HTERT RPE-1 (cell line): Measurements from ENCODE around the gene DDX28.
"Not testable (repeated sequence)": the region's sequence is repeated elsewhere in the genome, so short reads cannot be mapped to it uniquely, and the experiment has no call there.

Source experiments
- in situ Hi-C: fragments of 300-500 bp; cut with MboI; formaldehyde crosslinking; loops from 4 replicates; pipeline ENCODE4 v1.14.3; 2020; ENCODE audit warnings: low sequenced_read_pairs

Gene DDX28

DNA sequence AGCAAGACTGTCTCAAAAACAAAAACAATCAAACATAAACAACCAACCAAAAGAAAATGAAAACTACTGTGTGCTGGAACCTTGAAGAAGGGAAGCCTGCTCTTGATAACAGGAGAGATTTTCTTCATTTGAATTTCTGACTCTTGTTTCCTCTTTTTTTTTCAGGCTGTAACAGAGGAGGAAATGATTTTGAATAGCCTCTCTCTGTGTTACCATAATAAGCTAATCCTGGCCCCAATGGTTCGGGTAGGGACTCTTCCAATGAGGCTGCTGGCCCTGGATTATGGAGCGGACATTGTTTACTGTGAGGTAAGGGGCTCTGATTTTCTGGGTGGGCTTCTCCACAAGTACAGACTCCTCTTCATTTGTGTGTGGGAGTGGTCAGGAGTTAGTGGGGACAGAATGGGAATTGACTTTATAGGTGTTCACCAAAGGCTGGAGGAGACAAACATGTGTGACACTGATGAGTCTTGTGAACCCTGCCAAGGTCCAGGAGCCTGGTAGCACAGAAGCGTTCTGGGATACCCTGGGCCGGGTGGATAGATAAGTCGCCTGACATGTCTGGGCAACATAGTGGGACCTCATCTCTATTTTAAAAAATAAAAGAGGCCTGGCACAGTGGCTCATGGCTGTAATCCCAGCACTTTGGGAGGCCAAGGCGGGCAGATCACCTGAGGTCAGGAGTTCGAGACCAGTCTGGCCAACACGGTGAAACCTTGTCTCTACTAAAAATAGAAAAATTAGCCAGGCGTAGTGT is 15.0 kb upstream of the DDX28 start:
- in situ Hi-C loops = no loop called here

DNA sequence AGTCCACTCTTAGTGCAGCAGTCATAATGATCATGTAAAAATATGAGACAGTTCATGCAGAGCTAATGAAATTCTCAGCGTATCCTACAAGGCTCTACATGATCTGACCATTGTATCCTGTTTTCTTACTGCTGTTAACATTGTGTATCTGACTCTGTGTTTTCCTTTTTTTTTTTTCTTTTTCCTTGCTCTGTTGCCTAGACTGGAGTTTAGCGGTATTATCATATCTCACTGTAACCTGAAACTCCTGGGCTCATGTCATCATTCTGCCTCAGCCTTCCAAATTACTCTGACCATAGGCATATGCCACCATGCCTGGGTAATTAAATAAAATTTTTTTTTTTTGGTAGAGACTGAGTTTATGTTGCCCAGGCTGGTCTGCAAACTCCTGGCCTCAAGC is 12.2 kb upstream of the DDX28 start:
- in situ Hi-C loops = no loop called here

DNA sequence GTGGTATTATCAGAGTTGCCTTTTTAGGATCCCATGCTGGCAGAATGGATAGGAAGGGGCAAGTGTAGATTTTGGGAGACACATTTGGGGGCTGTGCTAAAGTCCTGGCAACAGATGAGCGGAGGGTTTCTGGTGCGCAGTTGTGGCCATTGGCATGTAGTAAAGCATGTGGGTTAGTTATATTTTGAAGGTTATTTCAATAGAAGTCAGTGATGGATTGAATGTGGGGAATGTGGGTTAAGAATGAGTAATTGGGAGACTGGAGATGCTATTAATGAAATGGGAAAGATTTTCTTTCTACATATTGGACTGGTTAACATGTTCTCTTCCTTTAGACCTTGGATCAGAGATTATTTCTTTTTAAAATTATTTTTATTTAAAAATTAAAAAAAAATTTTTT is 10.1 kb upstream of the DDX28 start:
- in situ Hi-C loops = no loop called here

DNA sequence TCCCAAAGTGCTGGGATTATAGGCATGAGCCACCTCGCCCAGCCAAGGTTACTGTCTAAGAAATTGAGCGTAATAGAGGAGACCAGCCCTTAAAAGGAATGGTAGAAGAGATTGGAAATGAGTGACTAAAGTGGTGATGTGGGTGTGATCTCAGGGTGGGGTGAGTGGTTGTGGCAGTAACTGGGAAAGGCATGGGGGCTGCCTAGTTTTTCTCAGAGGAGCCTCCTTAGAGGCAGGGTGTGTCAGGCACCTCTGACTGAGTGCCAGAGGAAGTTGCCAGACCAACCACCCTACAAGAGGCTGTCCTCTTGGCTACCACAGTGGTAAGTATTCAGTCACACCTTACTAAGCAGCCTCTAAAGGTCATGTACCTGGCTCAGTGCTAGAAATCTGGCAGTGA is 8.9 kb upstream of the DDX28 start:
- in situ Hi-C loops = no loop called here

DNA sequence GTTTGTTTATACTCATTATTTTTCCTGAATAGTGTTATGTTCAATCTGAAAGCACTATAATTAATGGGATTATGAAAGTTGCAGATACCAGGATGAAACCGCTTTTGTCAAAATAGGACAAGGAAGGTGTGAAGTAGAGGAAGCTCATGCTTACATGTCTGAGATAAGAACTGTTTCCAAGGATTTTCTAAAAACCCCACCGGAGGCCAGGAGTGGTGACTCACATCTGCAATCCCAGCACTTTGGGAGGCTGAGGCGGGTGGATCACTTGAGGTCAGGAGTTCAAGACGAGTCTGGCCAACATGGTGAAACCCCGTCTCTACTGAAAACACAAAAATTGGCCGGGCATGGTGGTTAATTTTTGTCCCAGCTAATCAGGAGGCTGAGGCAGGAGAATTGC is 7.1 kb upstream of the DDX28 start:
- in situ Hi-C loops = not testable (repeated sequence)

DNA sequence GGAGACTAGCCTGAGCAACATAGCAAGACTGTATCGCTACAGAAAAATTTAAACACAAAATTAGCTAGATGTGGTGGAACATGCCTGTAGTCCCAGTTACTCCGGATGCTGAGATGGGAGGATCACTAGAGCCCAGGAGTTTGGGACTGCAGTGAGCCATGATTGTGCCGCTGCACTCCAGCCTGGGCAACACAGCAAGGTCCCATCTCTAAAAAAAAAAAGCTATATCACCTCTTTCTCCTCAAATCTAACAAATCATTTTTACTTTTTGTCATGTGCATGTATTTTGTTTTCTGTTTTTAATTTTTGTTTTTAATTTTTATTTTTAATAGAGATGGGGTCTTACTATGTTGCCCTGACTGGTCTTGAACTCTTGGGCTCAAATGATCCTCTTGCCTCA is 6.0 kb upstream of the DDX28 start:
- in situ Hi-C loops = no loop called here

DNA sequence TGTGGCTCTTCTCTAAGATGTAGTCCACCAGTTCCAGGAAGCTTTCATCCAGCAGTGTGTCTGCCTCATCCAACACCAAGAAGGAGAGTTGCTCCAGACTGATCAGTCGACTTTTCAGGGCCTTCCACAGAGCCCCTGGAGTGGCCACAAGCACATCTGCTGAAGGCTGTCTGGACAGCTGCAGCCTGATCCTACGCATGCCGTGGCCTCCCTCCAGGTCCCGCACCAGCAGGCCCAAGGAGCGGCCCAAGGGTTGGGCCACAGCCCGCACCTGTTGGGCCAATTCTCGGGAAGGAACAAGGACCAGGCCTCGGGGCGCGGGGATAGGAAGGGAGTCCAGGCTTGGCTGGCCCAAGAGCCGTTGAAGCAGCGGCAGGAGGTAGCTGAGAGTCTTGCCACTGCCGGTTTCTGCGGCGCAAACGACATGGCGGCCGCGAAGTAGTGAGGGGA is 729 bp downstream of the DDX28 start:
- in situ Hi-C loops = no loop called here

DNA sequence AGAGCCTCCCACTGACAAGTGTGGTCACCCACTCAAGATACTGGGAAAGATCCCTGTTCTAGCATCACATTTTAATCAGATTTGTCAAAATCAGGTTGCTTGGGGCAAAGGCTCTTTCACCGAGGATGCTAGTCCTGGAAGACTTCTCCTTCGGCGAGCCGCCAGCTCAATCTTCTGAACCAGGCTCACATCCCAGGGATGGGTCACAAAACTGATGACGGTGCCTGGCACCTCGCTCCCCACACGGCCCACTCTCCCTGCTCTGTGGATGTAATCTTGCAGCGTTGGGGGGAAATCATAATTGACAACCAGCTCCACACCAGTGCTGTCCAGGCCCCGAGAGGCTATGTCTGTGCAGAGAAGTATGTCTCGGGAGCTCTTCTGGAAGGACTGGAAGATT is 1.5 kb downstream of the DDX28 start:
- in situ Hi-C loops = no loop called here

DNA sequence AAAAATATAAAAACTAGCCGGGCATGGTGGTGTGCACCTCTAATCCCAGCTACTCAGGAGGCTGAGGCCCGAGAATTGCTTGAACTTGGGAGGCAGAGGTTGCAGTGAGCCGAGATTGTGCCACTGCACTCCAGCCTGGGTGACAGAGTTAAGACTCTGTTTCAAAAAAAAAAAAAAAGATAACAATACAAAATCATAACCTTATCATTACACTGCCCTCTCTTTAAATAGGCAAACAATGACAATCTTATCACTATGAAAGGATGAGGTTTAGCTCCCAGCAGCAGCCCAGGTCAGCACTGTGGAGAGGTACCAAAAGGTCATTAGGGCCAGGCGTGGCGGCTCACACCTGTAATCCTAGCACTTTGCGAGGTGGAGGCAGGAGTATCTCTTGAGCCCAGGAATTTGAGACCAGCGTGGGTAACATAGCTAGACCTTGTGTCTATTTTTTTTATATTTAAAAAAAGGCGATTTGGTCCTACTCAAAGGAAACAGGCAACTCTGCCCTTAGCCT is 3.8 kb downstream of the DDX28 start:
- in situ Hi-C loops = no loop called here

DNA sequence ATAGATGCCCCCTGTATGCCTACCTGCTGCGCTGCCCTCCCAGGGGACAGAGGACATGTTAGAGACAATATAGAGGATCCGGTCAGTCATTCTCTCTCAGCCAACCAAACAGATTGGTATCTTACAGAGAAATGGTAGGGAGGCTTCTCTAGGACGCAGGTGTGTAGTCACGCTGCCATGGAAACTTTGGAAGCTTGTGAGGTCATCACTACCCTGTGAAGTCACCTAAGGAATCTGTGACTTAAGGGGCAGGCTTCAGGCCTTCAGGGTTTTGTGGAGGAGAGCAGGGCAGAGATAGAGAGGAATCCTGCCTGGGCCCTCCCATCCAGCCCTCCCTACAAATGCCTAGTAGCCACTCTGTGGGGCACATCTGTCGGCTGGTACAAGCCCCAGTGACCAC is 7.4 kb downstream of the DDX28 start, which contains the start of gene DPEP2NB:
Gene DPEP2NB (minus strand): TSS at position 231 of the 400 bp plus-strand sequence. CDS start 141 bp downstream, at position 90.
- in situ Hi-C loops = no loop called here

DNA sequence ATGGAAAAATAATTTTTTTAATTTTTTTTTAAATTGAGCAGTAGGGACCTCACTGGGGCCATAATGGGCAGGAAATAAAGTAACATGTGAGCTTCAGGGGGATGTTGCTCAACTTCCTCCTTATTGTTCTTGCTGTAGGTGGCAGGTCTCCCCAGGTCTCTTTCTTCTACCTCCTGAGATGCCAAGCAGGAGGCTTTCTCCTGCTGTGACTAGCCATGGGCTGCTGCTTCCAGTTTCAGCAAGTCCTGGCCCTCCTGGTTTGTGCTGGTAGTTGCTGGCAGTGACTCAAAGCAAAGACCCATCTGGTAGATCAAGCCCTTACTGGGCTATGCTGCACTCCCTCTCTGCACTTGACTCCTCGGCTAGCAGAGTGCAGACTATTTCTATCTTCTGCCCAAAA is 9.6 kb downstream of the DDX28 start:
- in situ Hi-C loops = no loop called here

DNA sequence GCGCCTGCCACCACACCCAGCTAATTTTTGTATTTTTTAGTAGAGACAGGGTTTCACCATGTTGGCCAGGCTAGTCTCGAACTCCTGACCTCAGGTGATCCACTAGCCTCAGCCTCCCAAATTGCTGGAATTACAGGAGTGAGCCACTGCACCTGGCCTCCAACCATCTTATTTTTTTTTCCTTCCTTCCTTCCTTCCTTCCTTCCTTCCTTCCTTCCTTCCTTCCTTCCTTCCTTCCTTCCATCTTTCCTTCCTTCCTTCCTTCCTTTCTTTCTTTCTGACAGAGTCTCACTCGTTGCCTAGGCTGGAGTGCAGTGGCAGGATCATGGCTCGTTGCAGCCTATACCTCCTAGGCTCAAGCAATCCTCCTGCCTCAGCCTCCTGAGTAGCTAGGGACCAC is 13.2 kb downstream of the DDX28 start:
- in situ Hi-C loops = not testable (repeated sequence)

DNA sequence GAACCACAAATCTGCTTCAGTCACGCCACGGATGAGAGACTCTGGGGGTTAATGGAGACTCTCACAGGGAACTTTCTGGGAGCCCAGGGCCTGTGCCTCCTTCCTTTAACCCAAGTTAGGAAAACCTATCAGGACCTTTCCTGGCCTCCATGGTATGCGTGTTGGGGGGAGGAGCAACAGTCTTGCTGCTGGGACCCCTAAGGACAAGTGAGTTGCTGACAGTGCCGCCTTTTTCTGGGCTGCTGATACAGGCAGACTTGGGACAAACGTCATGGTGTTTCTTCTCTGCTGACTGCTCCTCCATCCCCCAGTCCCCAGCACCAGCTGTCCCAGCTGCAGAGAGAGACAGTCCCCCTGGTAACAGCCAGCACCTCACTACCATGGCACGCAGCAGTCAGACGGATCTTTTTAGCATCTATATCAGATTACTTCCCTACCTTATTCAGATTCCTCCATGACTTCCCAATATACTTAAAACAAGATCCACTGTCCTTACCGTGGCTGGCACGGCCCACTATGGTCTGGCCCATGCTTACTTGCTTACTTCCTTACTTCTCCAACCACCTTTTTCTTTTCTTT is 13.8 kb downstream of the DDX28 start:
- in situ Hi-C loops = no loop called here

DNA sequence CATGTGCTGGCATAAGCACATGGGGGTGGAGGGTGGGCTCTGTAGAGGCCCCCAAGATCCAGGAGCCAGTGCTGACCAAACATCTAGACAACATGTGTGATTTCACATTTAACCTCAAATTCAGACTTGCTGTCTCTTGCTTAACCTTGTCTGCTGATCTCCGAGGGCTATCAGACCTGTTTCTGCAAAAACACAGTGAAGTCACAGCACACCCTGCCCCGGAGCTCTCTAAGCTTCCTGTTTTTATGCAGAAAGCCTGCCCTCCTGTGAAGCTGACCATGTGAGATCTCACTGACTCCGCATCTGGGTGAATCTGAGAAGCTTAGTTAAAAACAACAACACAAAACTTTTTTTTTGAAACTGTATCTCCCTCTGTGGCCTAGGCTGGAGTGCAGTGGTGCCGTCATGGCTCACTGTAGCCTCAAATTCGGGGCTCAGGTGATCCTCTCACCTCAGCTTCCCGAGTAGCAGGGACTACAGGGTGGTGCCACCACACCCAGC is 17.2 kb downstream of the DDX28 start:
- in situ Hi-C loops = no loop called here

DNA sequence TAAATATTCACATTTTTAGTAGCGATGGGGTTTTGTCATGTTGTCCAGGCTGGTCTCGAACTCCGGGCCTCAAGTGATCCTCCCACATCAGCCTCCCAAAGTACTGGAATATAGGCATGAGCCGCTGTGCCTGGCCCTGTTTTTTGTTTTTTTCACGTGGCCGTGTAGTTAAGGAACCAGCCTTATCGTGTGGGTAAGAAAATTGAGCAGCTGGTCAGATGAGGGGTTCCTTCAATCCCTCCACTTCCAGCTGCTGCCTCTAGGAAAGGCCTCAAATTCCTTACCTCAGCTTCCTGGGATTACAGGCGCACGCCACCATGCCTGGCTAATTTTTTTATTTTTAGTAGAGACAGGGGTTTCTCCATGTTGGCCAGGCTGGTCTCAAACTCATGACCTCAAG is 17.8 kb downstream of the DDX28 start:
- in situ Hi-C loops = no loop called here

DNA sequence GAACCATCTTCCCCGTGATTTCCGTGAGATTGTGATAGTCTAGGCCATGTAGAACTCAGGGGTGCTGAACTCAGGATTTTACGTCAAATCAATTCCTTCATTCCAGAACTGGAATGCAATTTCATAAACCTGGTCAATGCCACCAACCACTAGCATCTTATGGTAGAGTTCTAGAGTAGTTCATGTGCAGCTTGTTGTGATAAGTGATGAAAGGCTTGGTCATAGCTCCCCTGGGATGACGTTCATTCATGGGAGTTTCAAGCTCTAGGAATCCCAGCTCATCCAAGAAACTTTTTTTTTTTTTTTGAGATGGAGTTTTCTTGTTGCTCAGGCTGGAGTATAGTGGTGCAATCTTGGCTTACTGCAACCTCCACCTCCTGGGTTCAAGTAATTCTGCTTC is 20.0 kb downstream of the DDX28 start:
- in situ Hi-C loops = no loop called here

DNA sequence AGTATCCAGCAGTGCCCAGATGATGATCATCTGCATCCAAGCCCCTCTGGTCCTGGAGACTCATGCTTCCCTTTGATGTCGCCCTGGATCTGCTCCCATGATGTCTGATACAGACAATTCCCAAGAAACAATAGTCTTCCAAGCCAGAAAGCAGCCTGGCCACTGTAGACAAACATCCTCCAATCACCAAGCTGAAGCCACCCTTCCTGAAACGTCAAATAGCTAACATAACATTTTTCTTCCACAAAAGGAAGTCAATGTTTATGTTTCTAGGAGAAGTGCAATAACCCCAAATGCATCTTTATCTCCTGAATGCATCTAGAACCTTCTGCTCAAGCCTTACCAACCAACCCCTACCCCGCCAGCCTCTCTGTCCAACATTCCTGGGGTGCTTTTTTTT is 22.6 kb downstream of the DDX28 start:
- in situ Hi-C loops = no loop called here

DNA sequence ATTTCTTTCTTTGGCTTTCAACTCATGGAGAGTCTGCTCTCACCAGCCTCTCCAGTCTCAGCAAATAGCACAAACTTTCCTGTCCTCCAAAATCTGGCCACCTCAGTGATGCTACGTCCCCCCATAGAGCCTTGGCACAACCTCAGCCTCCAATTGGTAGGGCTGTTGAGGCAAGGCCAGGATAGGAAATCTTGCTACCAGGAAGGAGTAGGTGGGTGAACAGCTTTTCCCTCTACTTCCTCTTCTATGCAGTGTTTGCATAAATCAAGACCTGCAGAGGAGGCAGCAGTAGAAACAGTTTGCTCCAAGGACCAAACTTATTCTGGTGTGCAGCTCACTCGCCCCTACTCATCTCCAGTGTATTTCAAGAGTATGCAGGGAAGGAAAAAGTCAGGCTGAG is 23.0 kb downstream of the DDX28 start:
- in situ Hi-C loops = no loop called here

DNA sequence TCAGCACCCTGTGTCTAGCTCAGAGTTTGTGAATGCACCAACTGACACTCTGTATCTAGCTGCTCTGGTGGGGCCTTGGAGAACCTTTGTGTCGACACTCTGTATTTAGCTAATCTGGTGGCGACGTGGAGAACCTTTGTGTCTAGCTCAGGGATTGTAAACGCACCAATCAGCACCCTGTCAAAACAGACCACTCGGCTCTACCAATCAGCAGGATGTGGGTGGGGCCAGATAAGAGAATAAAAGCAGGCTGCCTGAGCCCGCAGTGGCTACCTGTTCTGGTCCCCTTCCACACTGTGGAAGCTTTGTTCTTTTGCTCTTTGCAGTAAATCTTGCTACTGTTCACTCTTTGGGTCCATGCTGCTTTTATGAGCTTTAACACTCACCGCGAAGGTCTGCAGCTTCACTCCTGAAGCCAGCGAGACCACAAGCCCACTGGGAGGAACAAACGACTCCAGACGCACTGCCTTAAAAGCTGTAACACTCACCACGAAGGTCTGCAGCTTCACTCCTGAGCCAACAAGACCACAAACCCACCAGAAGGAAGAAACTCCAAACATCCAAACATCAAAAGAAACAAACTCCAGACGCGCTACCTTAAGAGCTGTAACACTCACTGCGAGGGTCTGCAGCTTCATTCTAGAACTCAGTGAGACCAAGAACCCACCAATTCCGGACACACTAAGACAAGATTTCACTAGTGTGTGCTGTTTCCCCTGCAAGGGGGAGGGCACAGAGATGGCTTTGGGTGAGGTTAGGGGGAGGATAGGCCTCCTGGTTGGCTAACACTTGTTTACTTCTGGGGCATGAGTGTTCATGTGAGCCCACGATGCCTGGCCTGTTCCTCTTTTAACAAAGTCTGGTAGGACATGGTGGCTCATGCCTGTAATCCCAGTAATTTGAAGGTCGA is 24.0 kb downstream of the DDX28 start, which contains the start of gene DPEP2:
Gene DPEP2 (minus strand): TSS at position 706 of the 910 bp plus-strand sequence. CDS start 6,272 bp downstream, outside the sequence.
- in situ Hi-C loops = not testable (repeated sequence)

DNA sequence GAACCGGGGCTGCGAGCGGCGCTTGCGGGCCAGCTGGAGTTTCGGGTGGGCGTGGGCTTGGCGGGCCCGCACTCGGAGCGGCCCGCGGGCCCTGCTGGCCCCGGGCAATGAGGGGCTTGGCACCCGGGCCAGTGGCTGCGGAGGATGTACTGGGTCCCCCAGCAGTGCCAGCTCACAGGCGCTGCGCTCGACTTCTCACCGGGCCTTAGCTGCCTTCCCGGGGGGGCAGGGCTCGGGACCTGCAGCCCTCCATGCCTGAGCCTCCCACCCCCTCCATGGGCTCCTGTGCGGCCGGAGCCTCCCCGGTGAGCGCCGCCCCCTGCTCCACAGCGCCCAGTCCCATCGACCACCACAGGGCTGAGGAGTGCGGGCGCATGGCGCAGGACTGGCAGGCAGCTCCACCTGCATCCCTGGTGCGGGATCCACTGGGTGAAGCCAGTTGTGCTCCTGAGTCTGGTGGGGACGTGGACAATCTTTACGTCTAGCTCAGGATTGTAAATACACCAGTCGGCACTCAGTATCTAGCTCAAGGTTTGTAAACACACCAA is 24.7 kb downstream of the DDX28 start:
- in situ Hi-C loops = not testable (repeated sequence)

DNA sequence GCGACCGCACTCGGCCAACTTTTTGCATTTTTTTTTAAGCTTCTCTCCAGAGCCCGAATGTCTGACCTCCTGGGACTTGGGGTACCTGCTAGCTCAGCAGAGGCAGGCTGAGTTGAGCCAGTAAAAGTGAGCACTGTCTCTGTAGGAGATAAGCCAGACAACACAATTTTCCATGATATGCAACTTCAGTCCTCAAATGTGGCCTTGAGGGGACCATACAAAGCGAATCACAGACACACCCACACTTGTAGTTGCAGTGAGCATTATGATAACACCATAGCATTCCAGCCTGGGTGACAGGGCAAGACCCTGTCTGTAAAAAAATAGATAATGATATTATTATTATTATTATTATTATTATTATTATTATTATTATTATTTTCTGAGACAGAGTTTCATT is 26.4 kb downstream of the DDX28 start:
- in situ Hi-C loops = no loop called here
